ENCODE data around the gene TGFBR2. TPM values are rescaled to one million over a fixed set of nuclear protein-coding genes. Genes with fewer than 3 reads are reported as not detected.

Gene TGFBR2
- total and polyA plus RNA-seq, 2 of the 13 experiments (the other 11 are each of a cell fraction or from before 2014, with no cell fraction given) = 82.2 to 187 TPM

- no peak for TF ChIP-seq TBX2 (CRISPR knock-in tag; IDR thresholded peaks at IDR 0.05; ENCODE audit: borderline replicate concordance)
- TF ChIP-seq TCF7 (IDR thresholded peaks at IDR 0.05; ENCODE audit: low read depth) = no peak
- no peak for TF ChIP-seq DDIT3 (CRISPR knock-in tag; IDR thresholded peaks at IDR 0.05)
Measured at GRCh38 chr3:30696896-30697295, 90.5 kb downstream of the TGFBR2 start (continued).

- no peak for DNase-seq (ENCODE audit: low spot score)
- no peak overlapping the region for H3K4me2 ChIP-seq (ENCODE audit: low read depth, low read length)
- ChIA-PET CTCF (ENCODE audit: low intra/inter-chr PET ratio, low total read pairs) (no interaction called here), POLR2A (no interaction called here)
- in situ Hi-C loops (cut with HindIII; ENCODE audit: extremely low pct_ligation_motif_present, low pct_unique_long_range_greater_than_20kb) (no loop called here), intact Hi-C loops (cut with micrococcal nuclease; ENCODE audit: unreplicated experiment) (loop anchor here (10.0 kb wide), 1 partner anchor 204 kb away; no protein-coding TSS in a partner anchor)
- H3K79me2 ChIP-seq (ENCODE audit: insufficient read depth, low read length) = no peaks in the 10 kb centered on the region
- TF ChIP-seq ZNF12 (CRISPR knock-in tag; IDR thresholded peaks at IDR 0.05) (no peak), RBM22 (optimal IDR thresholded peaks at IDR 0.05; ENCODE audit: low read length) (peak; percentile 83), POLR2AphosphoS5 (IDR thresholded peaks at IDR 0.05; ENCODE audit: low read depth, low read length) (peak; percentile 28; the same call in 1 of the 2 replicates), ZFX (CRISPR knock-in tag; IDR thresholded peaks at IDR 0.05; ENCODE audit: low read depth) (no peak), RFX1 (IDR thresholded peaks at IDR 0.05) (no peak), ZIK1 (CRISPR knock-in tag; IDR thresholded peaks at IDR 0.05; ENCODE audit: borderline replicate concordance, low read depth) (no peak), PHF20 (CRISPR knock-in tag; IDR thresholded peaks at IDR 0.05) (no peak), DRAP1 (CRISPR knock-in tag; IDR thresholded peaks at IDR 0.05) (no peak), POLR2G (IDR thresholded peaks at IDR 0.05; ENCODE audit: low read depth, low read length) (peak; percentile 52; the same call in 1 of the 2 replicates), HOXD1 (CRISPR knock-in tag; IDR thresholded peaks at IDR 0.05) (no peak), ONECUT2 (CRISPR knock-in tag; IDR thresholded peaks at IDR 0.05) (no peak), ARID4A (CRISPR knock-in tag; IDR thresholded peaks at IDR 0.05; ENCODE audit: borderline replicate concordance) (no peak)
- BruUV-seq (replicated peaks) = no TSS peak
- no peaks in the 10 kb centered on the region for H3K27me3 ChIP-seq (ENCODE audit: control insufficient read depth in 1 of 2, insufficient read depth in 2 of 2, low read length in 2 of 2)
- no peak overlapping the region for H3K27ac ChIP-seq (ENCODE audit: extremely low read length, insufficient read depth, low read length)
- ATAC-seq = no peak
- peaks cover 3% of the 10 kb centered on the region; the same call in 1 of the 2 replicates for H4K20me1 ChIP-seq (ENCODE audit: insufficient read depth, low read length)
- no peak overlapping the region for H2AFZ ChIP-seq (ENCODE audit: low read length)
- H3K4me1 ChIP-seq (ENCODE audit: insufficient read depth, low read length) = no peaks in the 10 kb centered on the region; the same call in 1 of the 2 replicates
- no peak overlapping the region for H3K9ac ChIP-seq (ENCODE audit: insufficient read depth, low read depth, low read length)
- WGBS (ENCODE audit: low lambda C conversion rate) = 47% methylated on average over 2 of the region's 2 CpGs
- peaks cover 5% of the 10 kb centered on the region; the same call in 1 of the 2 replicates for H3K9me3 ChIP-seq (ENCODE audit: low read length)
- no peak for FAIRE-seq
- no peak overlapping the region for H3K4me3 ChIP-seq (replicated peaks in 1 of 3; ENCODE audit: insufficient read depth in 1 of 3, low read depth in 2 of 3, low read length in 3 of 3)
- peaks cover 4 to 25% of the 10 kb centered on the region in 2 experiments for H3K36me3 ChIP-seq (replicated peaks in 1 of 2; ENCODE audit: control insufficient read depth in 1 of 2, insufficient read depth in 2 of 2, low read length in 2 of 2)
Measured at GRCh38 chr3:30698549-30698948, 92.1 kb downstream of the TGFBR2 start.

Data from HepG2 (cell line).